ENCODE results near the gene ACVRL1. TPM values are rescaled to one million over a fixed set of nuclear protein-coding genes. Genes with fewer than 3 reads are reported as not detected.

ACVRL1 gene
- total and polyA plus RNA-seq, 10 of the 15 experiments (the other 5 are each of a cell fraction or from before 2014, with no cell fraction given), result not detected

DNA sequence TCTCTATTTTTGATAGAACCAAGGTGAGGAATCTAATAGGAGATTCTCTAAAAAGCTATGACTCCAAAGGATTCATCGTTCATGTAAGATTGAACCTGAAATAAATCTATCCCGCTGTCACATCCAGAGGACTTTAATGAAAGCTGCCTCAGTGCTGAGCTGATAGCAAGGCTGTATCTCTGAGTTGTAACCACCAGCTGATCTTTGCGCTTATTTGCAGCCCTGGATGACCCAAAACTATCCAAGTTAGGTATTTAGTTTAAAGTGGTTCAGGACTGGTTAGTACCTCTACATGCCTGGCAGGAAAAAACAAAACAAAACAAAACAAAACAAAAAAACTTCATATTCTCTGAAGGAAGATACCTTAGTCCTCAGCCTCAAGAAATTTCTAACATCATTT lies 28.2 kb upstream of the ACVRL1 start:
- ATAC-seq, result no peak

DNA sequence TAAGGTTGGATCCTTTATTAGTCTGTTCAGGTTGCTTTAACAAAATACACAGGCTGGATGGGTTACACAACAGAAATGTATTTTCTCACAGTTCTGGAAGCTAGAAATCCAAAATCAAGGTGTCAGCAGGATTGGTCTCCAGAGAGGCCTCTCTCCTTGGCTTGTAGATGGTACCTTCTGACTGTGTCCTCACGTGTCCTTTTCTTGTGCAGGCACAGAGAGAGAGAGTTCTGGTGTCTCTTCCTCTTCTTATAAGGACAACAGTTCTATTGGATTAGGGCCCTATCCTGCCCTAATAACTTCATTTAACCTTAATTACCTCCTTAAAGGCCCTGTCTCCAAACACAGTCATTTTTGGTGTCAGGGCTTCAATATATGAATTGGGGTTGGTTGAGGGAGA lies 24.0 kb upstream of the ACVRL1 start:
- no peak for ATAC-seq
- RAD21 ChIA-PET (ENCODE audit: unreplicated experiment), result no interaction called here
- TF ChIP-seq RCOR1 (conservative IDR thresholded peaks at IDR 0.05; ENCODE audit: low read depth, low read length) (no peak), NR2F1 (conservative IDR thresholded peaks at IDR 0.05) (no peak), KAT2A (conservative IDR thresholded peaks at IDR 0.05; ENCODE audit: control insufficient read depth, low read depth, low read length) (no peak), MTA2 (IDR thresholded peaks at IDR 0.05; ENCODE audit: low read depth) (no peak), CBFB (IDR thresholded peaks at IDR 0.05; ENCODE audit: low read depth) (no peak), RUNX3 (IDR thresholded peaks at IDR 0.05; ENCODE audit: low read length) (no peak), ZNF384 (IDR thresholded peaks at IDR 0.05; ENCODE audit: borderline replicate concordance, low read depth, low read length) (no peak), BMI1 (IDR thresholded peaks at IDR 0.05; ENCODE audit: borderline replicate concordance) (no peak), ZNF274 (IDR thresholded peaks at IDR 0.05; ENCODE audit: insufficient read depth, insufficient read length) (no peak), NFYA (IDR thresholded peaks at IDR 0.05; ENCODE audit: borderline replicate concordance, low read depth, low read length) (no peak), MYB (IDR thresholded peaks at IDR 0.05; ENCODE audit: borderline replicate concordance, low read depth, low read length) (no peak)
- TF ChIP-seq, protein P1, sequence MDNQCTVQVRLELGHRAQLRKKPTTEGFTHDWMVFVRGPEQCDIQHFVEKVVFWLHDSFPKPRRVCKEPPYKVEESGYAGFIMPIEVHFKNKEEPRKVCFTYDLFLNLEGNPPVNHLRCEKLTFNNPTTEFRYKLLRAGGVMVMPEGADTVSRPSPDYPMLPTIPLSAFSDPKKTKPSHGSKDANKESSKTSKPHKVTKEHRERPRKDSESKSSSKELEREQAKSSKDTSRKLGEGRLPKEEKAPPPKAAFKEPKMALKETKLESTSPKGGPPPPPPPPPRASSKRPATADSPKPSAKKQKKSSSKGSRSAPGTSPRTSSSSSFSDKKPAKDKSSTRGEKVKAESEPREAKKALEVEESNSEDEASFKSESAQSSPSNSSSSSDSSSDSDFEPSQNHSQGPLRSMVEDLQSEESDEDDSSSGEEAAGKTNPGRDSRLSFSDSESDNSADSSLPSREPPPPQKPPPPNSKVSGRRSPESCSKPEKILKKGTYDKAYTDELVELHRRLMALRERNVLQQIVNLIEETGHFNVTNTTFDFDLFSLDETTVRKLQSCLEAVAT (IDR thresholded peaks at IDR 0.05), result no peak
- TF ChIP-seq, protein P2, sequence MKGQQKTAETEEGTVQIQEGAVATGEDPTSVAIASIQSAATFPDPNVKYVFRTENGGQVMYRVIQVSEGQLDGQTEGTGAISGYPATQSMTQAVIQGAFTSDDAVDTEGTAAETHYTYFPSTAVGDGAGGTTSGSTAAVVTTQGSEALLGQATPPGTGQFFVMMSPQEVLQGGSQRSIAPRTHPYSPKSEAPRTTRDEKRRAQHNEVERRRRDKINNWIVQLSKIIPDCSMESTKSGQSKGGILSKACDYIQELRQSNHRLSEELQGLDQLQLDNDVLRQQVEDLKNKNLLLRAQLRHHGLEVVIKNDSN (IDR thresholded peaks at IDR 0.05; ENCODE audit: borderline replicate concordance, extremely low read length, insufficient read depth, low read depth, low read length), result no peak
- TF ChIP-seq, protein P3, sequence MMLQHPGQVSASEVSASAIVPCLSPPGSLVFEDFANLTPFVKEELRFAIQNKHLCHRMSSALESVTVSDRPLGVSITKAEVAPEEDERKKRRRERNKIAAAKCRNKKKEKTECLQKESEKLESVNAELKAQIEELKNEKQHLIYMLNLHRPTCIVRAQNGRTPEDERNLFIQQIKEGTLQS (IDR thresholded peaks at IDR 0.05; ENCODE audit: borderline replicate concordance, extremely low read depth, low read depth, low read length), result no peak

More for the DNA sequence above, 28.2 kb upstream of the ACVRL1 start:
- Histone ChIP-seq H3K4me1 (ENCODE audit: control insufficient read depth, insufficient read depth, low read length) (no peaks in the 10 kb centered on the region), H3K9me3 (replicated peaks; ENCODE audit: control insufficient read depth, insufficient read depth, low read length) (no peaks in the 10 kb centered on the region), H3K36me3 (ENCODE audit: control insufficient read depth in 2 of 2, insufficient read depth in 2 of 2, low read length in 1 of 2) (no peaks in the 10 kb centered on the region), H3K27me3 (replicated peaks in 1 of 2; ENCODE audit: control insufficient read depth in 2 of 2, insufficient read depth in 2 of 2, low read length in 1 of 2) (no peaks in the 10 kb centered on the region), H3K79me2 (ENCODE audit: control insufficient read depth, insufficient read depth, low read length) (no peaks in the 10 kb centered on the region), H3K4me3 (no peak overlapping the region), H2AFZ (ENCODE audit: control insufficient read depth, low read depth, low read length) (no peak overlapping the region), H4K20me1 (ENCODE audit: control insufficient read depth, insufficient read depth) (no peaks in the 10 kb centered on the region), H3K9ac (ENCODE audit: control insufficient read depth, insufficient read depth, low read length) (no peak overlapping the region), H3K4me2 (ENCODE audit: control insufficient read depth, insufficient read depth) (no peak overlapping the region), H3K27ac (ENCODE audit: control insufficient read depth, insufficient read depth) (no peak overlapping the region)
- CTCF ChIA-PET, result interaction anchor here (0.6 to 1.2 kb wide), 2 partner anchors 18 to 146 kb away, joined by 3 to 4 read pairs; no protein-coding TSS in a partner anchor
- 59% methylated on average over 3 of the region's 3 CpGs for WGBS (ENCODE audit: insufficient coverage, insufficient replicate concordance, low lambda C conversion rate, missing lambda C conversion rate)
- intact Hi-C loops (cut with micrococcal nuclease; ENCODE audit: unreplicated experiment), result loop anchor here (10.0 kb wide), 1 partner anchor 344 kb away; no protein-coding TSS in a partner anchor
- in situ Hi-C loops (cut with MboI), result loop anchor here (10.0 kb wide), 1 partner anchor 454 kb away; the partner anchor contains the start of gene SLC4A8
- RAD21 ChIA-PET (ENCODE audit: unreplicated experiment), result interaction anchor here (0.6 kb wide), 1 partner anchor 892 kb away, joined by 4 read pairs; no protein-coding TSS in a partner anchor
- no TSS peak for BruUV-seq (replicated peaks)
- no peak for TF ChIP-seq MTA2 (IDR thresholded peaks at IDR 0.05; ENCODE audit: low read depth)
- POLR2A ChIA-PET, result no interaction called here
- SMC1A ChIA-PET (ENCODE audit: uncharacterized antibody, unreplicated experiment), result no interaction called here
- no peak for DNase-seq (ENCODE audit: low read depth, low spot score)
- FAIRE-seq, result no peak

More for the DNA sequence above, 24.0 kb upstream of the ACVRL1 start:
- H3K27me3 ChIP-seq (replicated peaks in 1 of 2; ENCODE audit: control insufficient read depth in 2 of 2, insufficient read depth in 2 of 2, low read length in 1 of 2), result no peaks in the 10 kb centered on the region
- H3K4me3 ChIP-seq, result no peak overlapping the region
- H3K9ac ChIP-seq (ENCODE audit: control insufficient read depth, insufficient read depth, low read length), result no peak overlapping the region
- H3K27ac ChIP-seq (ENCODE audit: control insufficient read depth, insufficient read depth), result no peak overlapping the region
- no peak for FAIRE-seq
- H3K4me2 ChIP-seq (ENCODE audit: control insufficient read depth, insufficient read depth), result no peak overlapping the region
- SMC1A ChIA-PET (ENCODE audit: uncharacterized antibody, unreplicated experiment), result no interaction called here
- no peak overlapping the region for H2AFZ ChIP-seq (ENCODE audit: control insufficient read depth, low read depth, low read length)
- POLR2A ChIA-PET, result no interaction called here
- no peaks in the 10 kb centered on the region for H3K36me3 ChIP-seq (ENCODE audit: control insufficient read depth in 2 of 2, insufficient read depth in 2 of 2, low read length in 1 of 2)
- in situ Hi-C loops (cut with MboI) (no loop called here), intact Hi-C loops (cut with micrococcal nuclease; ENCODE audit: unreplicated experiment) (no loop called here)
- no TSS peak for BruUV-seq (replicated peaks)
- H4K20me1 ChIP-seq (ENCODE audit: control insufficient read depth, insufficient read depth), result no peaks in the 10 kb centered on the region
- no peak for DNase-seq (ENCODE audit: low read depth, low spot score)
- H3K79me2 ChIP-seq (ENCODE audit: control insufficient read depth, insufficient read depth, low read length), result no peaks in the 10 kb centered on the region
- CTCF ChIA-PET, result no interaction called here
- H3K9me3 ChIP-seq (replicated peaks; ENCODE audit: control insufficient read depth, insufficient read depth, low read length), result no peaks in the 10 kb centered on the region; the same call in 2 of the 3 replicates
- 40% methylated on average over 1 of the region's 1 CpG for WGBS (ENCODE audit: insufficient coverage, insufficient replicate concordance, low lambda C conversion rate, missing lambda C conversion rate)
- H3K4me1 ChIP-seq (ENCODE audit: control insufficient read depth, insufficient read depth, low read length), result no peaks in the 10 kb centered on the region

Data from GM12878 (cell line).